ENCODE data around the gene C20orf204. TPM values are rescaled to one million over a fixed set of nuclear protein-coding genes. Genes with fewer than 3 reads are reported as not detected.

C20orf204 gene
- total and polyA plus RNA-seq, 3 experiments from 2014 or later: 0.40 to 2.7 (median 2.4) TPM

GRCh38 chr20:64030371-64031134 lies 5.4 kb upstream of the C20orf204 start:
- Mint-ChIP-seq H3K36me3 (peaks cover 7 to 86% (median 10%) of the 10 kb centered on the region in 3 donors), H3K9me3 (no peaks in the 10 kb centered on the region), H3K4me3 (no peak overlapping the region), H3K27me3 (no peaks in the 10 kb centered on the region), H3K4me1 (peaks cover 12 to 22% (median 19%) of the 10 kb centered on the region in 3 donors), H3K27ac (peak overlapping the region in 1 of 8 donors; percentile 5)
- Histone ChIP-seq H3K27ac (ENCODE audit: low read depth, low read length) (no peak overlapping the region), H3K36me3 (ENCODE audit: insufficient read depth, low read length) (peaks cover 42% of the 10 kb centered on the region), H3K9me3 (ENCODE audit: low read length) (no peaks in the 10 kb centered on the region), H3K4me3 (ENCODE audit: low read length) (no peak overlapping the region), H3K4me1 (ENCODE audit: insufficient read depth, low read length) (peaks cover 17% of the 10 kb centered on the region), H3K27me3 (ENCODE audit: insufficient read depth, low read length, poor library complexity, severe bottlenecking) (no peaks in the 10 kb centered on the region)
- ChIA-PET CTCF (interaction anchor here (1.3 kb wide), 1 partner anchor 9 kb away, joined by 5 read pairs; no protein-coding TSS in a partner anchor), POLR2A (no interaction called here)
- no peak for DNase-seq

GRCh38 chr20:64031822-64032314 lies 4.1 kb upstream of the C20orf204 start:
- DNase-seq: no peak
- Histone ChIP-seq H3K27ac (ENCODE audit: low read depth, low read length) (no peak overlapping the region), H3K9me3 (ENCODE audit: low read length) (no peaks in the 10 kb centered on the region), H3K4me3 (ENCODE audit: low read length) (no peak overlapping the region), H3K4me1 (ENCODE audit: insufficient read depth, low read length) (peaks cover 31% of the 10 kb centered on the region), H3K27me3 (ENCODE audit: insufficient read depth, low read length, poor library complexity, severe bottlenecking) (no peaks in the 10 kb centered on the region), H3K36me3 (ENCODE audit: insufficient read depth, low read length) (peaks cover 33% of the 10 kb centered on the region)
- Mint-ChIP-seq H3K4me1 (peaks cover 12 to 35% (median 20%) of the 10 kb centered on the region in 3 donors), H3K27ac (no peak overlapping the region), H3K27me3 (no peaks in the 10 kb centered on the region), H3K4me3 (no peak overlapping the region), H3K36me3 (peaks cover 5 to 73% (median 8%) of the 10 kb centered on the region in 3 donors), H3K9me3 (no peaks in the 10 kb centered on the region)
- CTCF ChIA-PET: interaction anchor here (1.3 kb wide), 1 partner anchor 9 kb away, joined by 3 read pairs; no protein-coding TSS in a partner anchor
- POLR2A ChIA-PET: no interaction called here

- Histone ChIP-seq H3K27me3 (ENCODE audit: insufficient read depth, low read length, poor library complexity, severe bottlenecking) (no peaks in the 10 kb centered on the region), H3K4me1 (ENCODE audit: insufficient read depth, low read length) (peaks cover 42% of the 10 kb centered on the region), H3K4me3 (ENCODE audit: low read length) (no peak overlapping the region), H3K36me3 (ENCODE audit: insufficient read depth, low read length) (peaks cover 22% of the 10 kb centered on the region), H3K27ac (ENCODE audit: low read depth, low read length) (no peak overlapping the region), H3K9me3 (ENCODE audit: low read length) (no peaks in the 10 kb centered on the region)
- Mint-ChIP-seq H3K9me3 (no peaks in the 10 kb centered on the region), H3K27me3 (no peaks in the 10 kb centered on the region), H3K4me1 (peaks cover 14 to 46% (median 25%) of the 10 kb centered on the region in 3 donors), H3K4me3 (peak overlapping the region in 1 of 7 donors; percentile 36), H3K36me3 (peaks cover 4 to 62% (median 7%) of the 10 kb centered on the region in 3 donors), H3K27ac (peak overlapping the region in 3 of 8 donors; percentile 8 to 41 (median 17))
- CTCF ChIA-PET: interaction anchor here (0.9 to 1.7 kb wide), 3 partner anchors 52 to 87 kb away, joined by 3 to 4 read pairs (median 4); partner anchors contain the start of gene PRPF6
- POLR2A ChIA-PET: no interaction called here
- DNase-seq: no peak
Measured at GRCh38 chr20:64032706-64033624, 3.0 kb upstream of the C20orf204 start.

- POLR2A ChIA-PET: interaction anchor here (0.5 kb wide), 1 partner anchor 252 kb away, joined by 6 read pairs; no protein-coding TSS in a partner anchor
- H3K36me3 Mint-ChIP-seq: peaks cover 0 to 52% (median 7%) of the 10 kb centered on the region in 3 donors
- no peaks in the 10 kb centered on the region for H3K27me3 Mint-ChIP-seq
- Histone ChIP-seq H3K27me3 (ENCODE audit: insufficient read depth, low read length, poor library complexity, severe bottlenecking) (no peaks in the 10 kb centered on the region), H3K27ac (ENCODE audit: low read depth, low read length) (peak overlapping the region; percentile 51), H3K9me3 (ENCODE audit: low read length) (no peaks in the 10 kb centered on the region), H3K4me1 (ENCODE audit: insufficient read depth, low read length) (peaks cover 42% of the 10 kb centered on the region), H3K36me3 (ENCODE audit: insufficient read depth, low read length) (peaks cover 19% of the 10 kb centered on the region), H3K4me3 (ENCODE audit: low read length) (no peak overlapping the region)
- H3K9me3 Mint-ChIP-seq: no peaks in the 10 kb centered on the region
- peaks cover 14 to 47% (median 25%) of the 10 kb centered on the region in 3 donors for H3K4me1 Mint-ChIP-seq
- CTCF ChIA-PET: interaction anchor here (0.9 to 1.7 kb wide), 4 partner anchors 53 to 86 kb away, joined by 3 to 4 read pairs (median 4); partner anchors contain the start of gene PRPF6
- H3K4me3 Mint-ChIP-seq: peak overlapping the region in 3 of 7 donors; percentile 15 to 68 (median 19)
- H3K27ac Mint-ChIP-seq: peak overlapping the region; percentile 27 to 94 (median 89)
- no peak for DNase-seq
Measured at GRCh38 chr20:64033981-64034493, 1.9 kb upstream of the C20orf204 start.

- Histone ChIP-seq H3K27me3 (ENCODE audit: insufficient read depth, low read length, poor library complexity, severe bottlenecking) (no peaks in the 10 kb centered on the region), H3K4me1 (ENCODE audit: insufficient read depth, low read length) (peaks cover 52% of the 10 kb centered on the region), H3K4me3 (ENCODE audit: low read length) (no peak overlapping the region), H3K36me3 (ENCODE audit: insufficient read depth, low read length) (peaks cover 8% of the 10 kb centered on the region), H3K9me3 (ENCODE audit: low read length) (no peaks in the 10 kb centered on the region), H3K27ac (ENCODE audit: low read depth, low read length) (peak overlapping the region; percentile 38)
- peak in 2 of 5 donors; percentile 21 to 60 for DNase-seq
- H3K4me3 Mint-ChIP-seq: peak overlapping the region; percentile 51 to 83 (median 72)
- POLR2A ChIA-PET: no interaction called here
- H3K9me3 Mint-ChIP-seq: no peaks in the 10 kb centered on the region
- peaks cover 0 to 39% (median 6%) of the 10 kb centered on the region in 3 donors for H3K36me3 Mint-ChIP-seq
- CTCF ChIA-PET: interaction anchor here (0.9 to 6.5 kb wide), 5 partner anchors 22 to 55 kb away, joined by 3 to 57 read pairs (median 4); partner anchors contain the start of genes PRPF6, SAMD10 and TCEA2
- peaks cover 0 to 3% of the 10 kb centered on the region in 2 donors for H3K27me3 Mint-ChIP-seq
- H3K27ac Mint-ChIP-seq: peak overlapping the region; percentile 70 to 94 (median 91)
- H3K4me1 Mint-ChIP-seq: peaks cover 18 to 57% (median 25%) of the 10 kb centered on the region in 3 donors
Measured at GRCh38 chr20:64035066-64035932, 683 bp upstream of the C20orf204 start.

- peak overlapping the region in 5 of 8 donors; percentile 33 to 70 (median 54) for H3K27ac Mint-ChIP-seq
- peaks cover 0 to 28% (median 0%) of the 10 kb centered on the region in 3 donors for H3K36me3 Mint-ChIP-seq
- Histone ChIP-seq H3K27me3 (ENCODE audit: insufficient read depth, low read length, poor library complexity, severe bottlenecking) (no peaks in the 10 kb centered on the region), H3K4me3 (ENCODE audit: low read length) (no peak overlapping the region), H3K36me3 (ENCODE audit: insufficient read depth, low read length) (peaks cover 4% of the 10 kb centered on the region), H3K9me3 (ENCODE audit: low read length) (no peaks in the 10 kb centered on the region), H3K4me1 (ENCODE audit: insufficient read depth, low read length) (peaks cover 60% of the 10 kb centered on the region), H3K27ac (ENCODE audit: low read depth, low read length) (peak overlapping the region; percentile 43)
- no peak for DNase-seq
- H3K9me3 Mint-ChIP-seq: no peaks in the 10 kb centered on the region
- peaks cover 0 to 3% of the 10 kb centered on the region in 2 donors for H3K27me3 Mint-ChIP-seq
- ChIA-PET POLR2A (no interaction called here), CTCF (interaction anchor here (1.2 to 6.5 kb wide), 7 partner anchors 9 to 56 kb away, joined by 3 to 57 read pairs (median 10); partner anchors contain the start of genes PRPF6, SAMD10 and TCEA2)
- H3K4me1 Mint-ChIP-seq: peaks cover 20 to 69% (median 30%) of the 10 kb centered on the region in 3 donors
- H3K4me3 Mint-ChIP-seq: peak overlapping the region in 2 of 7 donors; percentile 17 to 69
Measured at GRCh38 chr20:64036346-64037198, 590 bp downstream of the C20orf204 start.

Measured in CD8-positive, alpha-beta memory T cell (primary cell).